Mucosa of descending colon (tissue), 3 donors: ENCODE data around the gene MRPS21. TPM values are rescaled to one million over a fixed set of nuclear protein-coding genes. Genes with fewer than 3 reads are reported as not detected.
"Not testable (repeated sequence)": the region's sequence is repeated elsewhere in the genome, so short reads cannot be mapped to it uniquely, and the experiment has no call there.

Experiments
- ATAC-seq: fragments of 200-7000 bp; cut with Tn5 transposase; one replicate; pipeline ENCODE4 v1.9.1; 2020; ENCODE audit warnings: mild to moderate bottlenecking, moderate library complexity
- DNase-seq, 3 donors: peaks; one replicate each; pipeline ENCODE4 v3.0.0-alpha.2; 2020
- H3K36me3 ChIP-seq: fragments of 200-600 bp; one replicate; pipeline ENCODE4 v1.8.0; 2021; ENCODE audit warnings: low read depth, mild to moderate bottlenecking
- H3K4me1 ChIP-seq: fragments of 200-600 bp; one replicate; pipeline ENCODE4 v1.8.0; 2021; ENCODE audit warnings: low read depth, mild to moderate bottlenecking
- H3K4me3 ChIP-seq: fragments of 200-600 bp; one replicate; pipeline ENCODE4 v1.8.0; 2021; ENCODE audit warnings: mild to moderate bottlenecking
- H3K9me3 ChIP-seq: fragments of 200-600 bp; one replicate; pipeline ENCODE4 v1.8.0; 2021; ENCODE audit warnings: mild to moderate bottlenecking
- CTCF ChIP-seq: fragments of 200-600 bp; IDR thresholded peaks from one replicate; pipeline ENCODE4 v1.8.0; 2022; ENCODE audit warnings: antibody characterized with exemption, mild to moderate bottlenecking
- intact Hi-C, 2 donors: fragments of 100-400 bp; cut with DNase I in 1 of 2; cut with micrococcal nuclease in 1 of 2; formaldehyde crosslinking; loops; one replicate each; pipeline versions ENCODE4 v1.11.0 to v1.11.1; 2022; cut with DNase I, micrococcal nuclease
- total RNA-seq, 3 donors: library from RNA; stranded (reverse); fragmentation: NEBNext Ultra II Directional in 2 of 3; extraction: Animal tissue kit (Norgen Biotek cat#: 25700) in 2 of 3; gene quantifications; one replicate each; pipeline versions ENCODE4 v1.2.1 to v1.2.4, GENCODE V29; 2021 to 2023
- donor health status: DM: no; HTN: no; CAD: no; lungs with moderate emphysema.
- donor health status: DM: no; HTN: no; CAD: no.
- donor health status: DM: no; HTN: yes; CAD: no.

MRPS21 gene
- total RNA-seq, 3 donors from 2014 or later = 39.4 to 50.2 (median 45.6) TPM

DNA sequence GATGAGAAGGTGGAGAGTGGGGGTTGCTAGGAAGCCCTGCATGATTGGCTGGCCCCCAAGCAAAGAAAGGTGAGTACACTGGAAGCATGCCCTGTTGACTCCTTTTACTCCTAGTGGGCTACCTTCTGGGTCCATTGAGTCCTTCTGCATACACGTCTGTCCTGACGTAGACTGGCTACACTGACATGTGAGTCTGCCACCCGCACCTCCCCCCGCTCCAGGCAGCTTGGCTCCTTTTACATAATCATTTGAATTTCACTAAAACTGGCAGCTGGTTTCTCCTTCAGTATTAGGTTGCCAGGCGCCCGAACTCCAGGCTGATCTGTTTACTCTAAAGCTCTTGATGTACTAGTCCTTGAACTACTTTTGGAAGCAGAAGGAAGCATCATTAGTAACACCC, 8.7 kb downstream of the MRPS21 start:
- TF ChIP-seq CTCF = no peak
- intact Hi-C loops = no loop called here
- H3K36me3 ChIP-seq = no peaks in the 10 kb centered on the region
- no peaks in the 10 kb centered on the region for H3K9me3 ChIP-seq
- peaks cover 2% of the 10 kb centered on the region for H3K4me1 ChIP-seq
- H3K4me3 ChIP-seq = no peak overlapping the region
- ATAC-seq (no peak), DNase-seq (no peak)

GRCh38 chr1:150302902-150303301, 9.2 kb downstream of the MRPS21 start:
- Histone ChIP-seq H3K36me3 (no peaks in the 10 kb centered on the region), H3K4me1 (peaks cover 2% of the 10 kb centered on the region), H3K9me3 (no peaks in the 10 kb centered on the region), H3K4me3 (no peak overlapping the region)
- intact Hi-C loops = no loop called here
- DNase-seq (no peak), ATAC-seq (no peak)
- no peak for TF ChIP-seq CTCF

DNA sequence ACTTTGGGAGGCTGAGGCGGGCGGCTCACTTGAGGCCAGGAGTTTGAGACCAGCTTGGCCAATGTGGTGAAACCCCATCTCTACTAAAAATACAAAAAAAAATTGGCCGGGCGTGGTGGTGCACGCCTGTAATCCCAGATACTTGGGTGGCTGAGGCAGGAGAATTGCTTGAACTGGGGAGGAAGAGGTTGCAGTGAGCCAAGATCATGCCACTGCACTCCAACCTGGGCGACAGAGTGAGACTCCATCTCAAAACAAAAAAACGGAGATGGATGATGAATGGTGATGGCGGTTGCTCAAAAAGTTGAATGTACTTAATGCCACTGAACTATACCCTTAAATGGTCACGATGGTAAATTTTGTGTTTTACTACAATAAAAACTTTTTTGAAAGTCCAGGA, 14.9 kb downstream of the MRPS21 start:
- DNase-seq, H3K36me3 ChIP-seq, intact Hi-C loops, H3K4me3 ChIP-seq, H3K4me1 ChIP-seq, ATAC-seq, H3K9me3 ChIP-seq: not testable (repeated sequence)

DNA sequence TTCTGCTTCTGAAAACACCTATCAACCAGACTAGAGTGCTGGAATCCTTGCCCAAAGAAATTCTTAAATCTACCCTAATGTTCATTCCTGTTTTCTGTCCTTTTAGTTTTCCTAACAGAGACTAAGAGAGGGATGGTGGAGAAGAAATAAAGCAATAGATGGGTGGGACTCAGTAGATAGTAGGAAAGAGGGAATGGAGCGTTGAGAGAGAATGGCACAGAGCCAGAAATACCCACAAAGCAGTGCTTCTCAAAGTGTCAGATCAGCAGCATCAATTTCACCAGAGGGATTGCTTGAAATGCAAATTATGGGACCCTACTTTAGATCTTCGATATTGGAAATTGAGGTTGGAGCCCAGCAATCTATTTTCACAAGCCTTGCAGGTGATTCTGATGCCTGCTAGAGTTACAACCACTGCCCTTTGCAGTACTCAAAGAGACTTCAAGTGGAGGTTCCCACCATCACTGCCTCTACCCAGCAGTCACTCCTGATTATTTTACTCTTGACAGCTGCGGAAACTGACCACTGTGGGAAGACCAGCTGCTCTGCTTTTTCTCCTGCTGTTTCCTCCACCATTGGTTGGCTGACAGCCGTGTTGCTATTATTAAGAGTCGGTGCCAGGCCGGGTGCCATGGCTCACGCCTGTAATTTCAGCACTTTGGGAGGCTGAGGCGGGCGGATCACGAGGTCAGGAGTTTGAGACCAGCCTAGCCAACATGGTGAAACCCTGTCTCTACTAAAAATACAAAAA, 16.3 kb downstream of the MRPS21 start:
- Histone ChIP-seq H3K4me3 (no peak overlapping the region), H3K9me3 (no peaks in the 10 kb centered on the region), H3K4me1 (no peaks in the 10 kb centered on the region), H3K36me3 (no peaks in the 10 kb centered on the region)
- no peak for ATAC-seq
- intact Hi-C loops = no loop called here
- TF ChIP-seq CTCF = no peak
- no peak for DNase-seq

GRCh38 chr1:150311762-150312161, 18.1 kb downstream of the MRPS21 start:
- ATAC-seq (no peak), DNase-seq (no peak)
- H3K9me3 ChIP-seq = no peaks in the 10 kb centered on the region
- intact Hi-C loops = no loop called here
- no peak overlapping the region for H3K4me3 ChIP-seq
- TF ChIP-seq CTCF = no peak
- no peaks in the 10 kb centered on the region for H3K36me3 ChIP-seq
- no peaks in the 10 kb centered on the region for H3K4me1 ChIP-seq

- DNase-seq, H3K9me3 ChIP-seq, ATAC-seq, H3K4me1 ChIP-seq, intact Hi-C loops, H3K4me3 ChIP-seq, H3K36me3 ChIP-seq: not testable (repeated sequence)
These were observed 21.0 kb downstream of the MRPS21 start for GRCh38 chr1:150314691-150315090.

GRCh38 chr1:150320667-150320978, 27.0 kb downstream of the MRPS21 start:
- peaks cover 5% of the 10 kb centered on the region for H3K36me3 ChIP-seq
- no peak for TF ChIP-seq CTCF
- ATAC-seq (no peak), DNase-seq (peak in 1 of 3 donors; percentile 42)
- intact Hi-C loops = no loop called here
- H3K4me1 ChIP-seq = peaks cover 11% of the 10 kb centered on the region
- no peaks in the 10 kb centered on the region for H3K9me3 ChIP-seq
- no peak overlapping the region for H3K4me3 ChIP-seq
